GM12864 (cell line): ENCODE data around the gene ATG2B.

Experiments
- DNase-seq: peaks from one replicate; pipeline ENCODE4 v3.0.0-alpha.2; 2011; ENCODE audit warnings: low read depth
- H3K4me3 ChIP-seq: 2 replicates; pipeline ENCODE4 v1.5.1; 2011; ENCODE audit warnings: mild to moderate bottlenecking, low read depth, low read length, control low read depth
- TF ChIP-seq, protein P1 (sequence below): IDR thresholded peaks from 2 replicates; pipeline ENCODE4 v1.5.1; 2011; ENCODE audit warnings: low read depth, mild to moderate bottlenecking, moderate library complexity, low read length, control low read depth, inconsistent platforms; ENCODE audit errors: missing control alignments

ATG2B gene

DNA sequence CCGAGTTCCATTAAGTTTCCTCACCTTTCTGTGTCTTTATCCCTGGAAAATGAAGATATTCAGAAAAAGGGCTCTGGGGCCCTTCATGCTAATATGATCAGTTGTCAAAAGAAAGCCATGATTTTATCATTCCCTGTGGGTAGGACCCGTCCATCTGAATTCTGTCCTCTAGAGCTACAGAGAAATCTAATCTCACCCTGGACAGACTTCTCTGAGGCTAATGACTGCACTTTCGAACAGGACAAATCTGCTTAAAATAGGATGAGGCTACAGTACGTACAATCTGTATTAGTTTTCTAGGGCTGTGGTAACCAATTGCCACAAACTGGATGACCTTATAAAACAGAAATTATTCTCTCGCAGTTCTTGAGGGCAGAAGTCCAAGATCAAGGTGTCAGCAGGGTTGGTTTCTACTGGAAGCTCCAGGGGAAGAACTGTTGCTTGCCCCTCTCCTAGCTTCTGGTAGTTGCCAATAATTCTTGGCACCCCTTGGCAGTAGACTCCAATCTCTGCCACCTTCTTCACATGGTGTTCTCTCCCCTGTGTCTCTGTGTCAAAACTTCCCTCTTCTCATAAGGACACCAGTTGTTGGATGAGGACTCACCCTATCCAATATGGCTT is 30.0 kb upstream of the ATG2B start:
- TF ChIP-seq, protein P1, sequence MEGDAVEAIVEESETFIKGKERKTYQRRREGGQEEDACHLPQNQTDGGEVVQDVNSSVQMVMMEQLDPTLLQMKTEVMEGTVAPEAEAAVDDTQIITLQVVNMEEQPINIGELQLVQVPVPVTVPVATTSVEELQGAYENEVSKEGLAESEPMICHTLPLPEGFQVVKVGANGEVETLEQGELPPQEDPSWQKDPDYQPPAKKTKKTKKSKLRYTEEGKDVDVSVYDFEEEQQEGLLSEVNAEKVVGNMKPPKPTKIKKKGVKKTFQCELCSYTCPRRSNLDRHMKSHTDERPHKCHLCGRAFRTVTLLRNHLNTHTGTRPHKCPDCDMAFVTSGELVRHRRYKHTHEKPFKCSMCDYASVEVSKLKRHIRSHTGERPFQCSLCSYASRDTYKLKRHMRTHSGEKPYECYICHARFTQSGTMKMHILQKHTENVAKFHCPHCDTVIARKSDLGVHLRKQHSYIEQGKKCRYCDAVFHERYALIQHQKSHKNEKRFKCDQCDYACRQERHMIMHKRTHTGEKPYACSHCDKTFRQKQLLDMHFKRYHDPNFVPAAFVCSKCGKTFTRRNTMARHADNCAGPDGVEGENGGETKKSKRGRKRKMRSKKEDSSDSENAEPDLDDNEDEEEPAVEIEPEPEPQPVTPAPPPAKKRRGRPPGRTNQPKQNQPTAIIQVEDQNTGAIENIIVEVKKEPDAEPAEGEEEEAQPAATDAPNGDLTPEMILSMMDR = no peak
- no peak overlapping the region for H3K4me3 ChIP-seq
- no peak for DNase-seq

DNA sequence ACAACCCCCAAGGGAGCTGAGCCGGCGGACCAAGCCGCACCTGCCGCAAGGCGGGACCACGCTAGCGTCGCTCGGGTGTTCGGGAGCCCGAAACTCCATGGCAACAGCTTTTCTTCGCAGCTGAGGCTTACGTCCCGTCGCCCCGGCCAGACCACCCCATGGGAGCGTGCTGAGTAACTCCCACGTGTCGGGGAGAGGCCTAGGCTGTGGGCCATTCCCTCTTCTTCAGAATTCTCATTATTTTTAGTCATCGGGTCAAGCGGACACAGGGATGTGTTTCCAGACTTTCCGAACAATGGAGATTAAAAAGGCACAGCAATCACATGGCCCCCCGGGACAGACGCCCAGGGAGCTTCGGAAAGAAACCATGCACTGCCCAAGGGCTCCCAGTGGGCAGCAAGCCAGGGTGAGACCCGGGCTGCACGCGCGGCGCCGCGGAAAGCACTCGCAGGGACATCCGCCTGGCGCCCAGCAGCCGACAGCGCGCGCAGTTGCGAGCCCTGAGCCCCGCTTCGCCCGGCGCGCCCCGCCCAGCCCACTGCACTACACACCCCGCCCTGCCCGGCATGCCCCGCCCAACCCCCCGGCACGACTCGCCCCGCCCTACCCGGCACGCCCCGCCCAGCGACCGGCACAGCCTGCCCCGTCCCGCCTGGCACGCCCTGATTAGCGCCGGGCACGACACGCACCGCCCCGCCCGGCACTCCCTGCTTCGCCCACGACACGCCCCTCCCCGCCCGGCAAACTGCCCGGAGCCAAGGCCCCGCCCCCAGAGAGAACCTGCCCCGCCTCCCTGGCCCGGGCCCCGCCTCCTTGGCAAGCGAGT is 28.4 kb upstream of the ATG2B start:
- peak overlapping the region; percentile 70 for H3K4me3 ChIP-seq
- TF ChIP-seq, protein P1 = no peak
- DNase-seq = peak; percentile 70

DNA sequence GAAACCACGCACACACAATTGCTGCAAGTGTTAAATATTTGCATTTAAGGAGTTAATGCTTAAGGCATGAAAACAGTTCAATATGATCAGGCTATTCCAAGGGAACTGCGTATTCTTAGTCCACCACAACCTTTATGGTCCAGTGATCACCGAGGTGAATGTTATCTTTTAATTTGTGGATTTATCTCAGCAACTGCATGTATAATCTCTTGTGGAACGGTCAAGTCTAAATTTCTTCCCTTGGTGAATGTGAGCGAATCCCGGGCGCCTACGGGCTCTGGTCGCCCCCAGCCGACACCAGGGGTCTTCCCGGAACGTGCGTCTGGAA is 27.8 kb upstream of the ATG2B start:
- TF ChIP-seq, protein P1 = no peak
- DNase-seq = no peak

DNA sequence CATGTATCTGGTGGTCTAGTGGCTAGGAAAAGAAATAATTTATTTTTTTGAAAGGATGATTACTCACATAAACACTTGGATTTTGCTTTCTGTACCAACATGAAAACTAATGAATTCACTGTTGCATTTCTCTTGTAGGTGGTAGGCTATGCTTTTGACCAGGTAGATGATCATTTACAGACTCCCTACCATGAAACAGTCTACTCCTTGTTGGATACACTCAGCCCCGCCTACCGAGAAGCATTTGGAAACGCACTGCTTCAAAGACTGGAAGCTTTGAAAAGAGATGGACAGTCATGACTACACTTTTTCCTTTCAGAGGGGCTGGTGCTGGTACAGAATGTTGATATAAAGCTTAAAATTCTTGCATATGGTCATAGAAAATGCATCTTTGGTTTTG is 22.2 kb upstream of the ATG2B start:
- TF ChIP-seq, protein P1 = no peak

More for the DNA sequence above, 27.8 kb upstream of the ATG2B start:
- H3K4me3 ChIP-seq = peak overlapping the region; percentile 70

DNA sequence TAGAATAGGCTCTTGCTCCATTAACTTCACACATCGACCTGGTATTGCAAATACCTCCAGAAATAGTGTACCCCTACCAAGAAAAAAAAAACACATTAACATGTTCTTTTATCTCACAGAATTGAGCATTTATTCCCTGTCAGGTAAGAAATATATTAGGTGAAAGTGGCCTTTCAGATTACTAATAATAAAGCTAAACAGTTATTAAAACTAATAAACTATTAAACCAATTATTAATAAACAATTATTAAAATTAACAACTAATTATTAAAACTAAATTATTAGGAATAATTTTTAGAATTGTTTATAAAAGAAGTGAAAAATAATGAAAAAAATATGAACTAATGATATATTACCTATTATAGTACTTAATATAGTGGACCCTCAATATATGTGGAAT is 21.6 kb upstream of the ATG2B start:
- no peak overlapping the region for H3K4me3 ChIP-seq
- DNase-seq = no peak
- TF ChIP-seq, protein P1 = no peak

More for the DNA sequence above, 22.2 kb upstream of the ATG2B start:
- no peak overlapping the region for H3K4me3 ChIP-seq
- no peak for DNase-seq

DNA sequence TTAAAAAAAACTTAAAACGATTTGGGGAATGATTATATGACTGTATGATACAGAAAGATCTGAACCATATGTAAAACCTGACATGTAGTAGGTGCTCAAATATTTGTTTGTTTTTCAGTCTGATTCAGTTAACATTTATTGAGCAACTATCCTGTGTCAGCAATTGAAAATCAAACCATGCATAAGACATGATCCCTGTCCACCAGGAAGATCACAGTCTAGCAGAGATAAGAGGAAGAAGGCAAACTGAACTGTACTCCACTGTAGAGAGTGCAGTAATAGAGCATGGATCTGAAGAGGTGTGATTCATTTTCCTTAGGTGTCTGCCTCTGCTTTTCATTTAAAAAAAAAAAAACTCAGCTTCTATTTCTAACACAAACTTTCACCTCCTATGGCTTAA is 20.9 kb upstream of the ATG2B start:
- H3K4me3 ChIP-seq = no peak overlapping the region
- TF ChIP-seq, protein P1 = no peak
- no peak for DNase-seq
